GM12878 (cell line): ENCODE data around the gene IRX6. TPM values are rescaled to one million over a fixed set of nuclear protein-coding genes. Genes with fewer than 3 reads are reported as not detected.

Experiments
- ATAC-seq: fragments of 200-7000 bp; cut with Tn5 transposase; 3 replicates; pipeline ENCODE4 v1.9.1; 2020; ENCODE audit warnings: mild to moderate bottlenecking, moderate library complexity
- BruUV-seq: library from RNA; stranded (reverse); fragments of 400-500 nt; replicated peaks from 2 replicates; lab custom pipeline; 2021; lab: Mats Ljungman, UMichigan
- CTCF ChIA-PET: fragments of 300-600 bp; sonication (Branson Sonifier 250); formaldehyde crosslinking; extraction: SDS; loops from one replicate; lab custom pipeline; 2021; ENCODE audit warnings: inconsistent platforms; lab: Yijun Ruan, JAX
- POLR2A ChIA-PET: fragments of 350-600 bp; formaldehyde crosslinking; extraction: SDS; loops from one replicate; lab custom pipeline; 2021; ENCODE audit warnings: inconsistent platforms; lab: Charles Lee
- RAD21 ChIA-PET: fragments of 300-600 bp; sonication (Branson Sonifier 250); formaldehyde crosslinking; loops from one replicate; lab custom pipeline; 2023; ENCODE audit warnings: antibody characterized with exemption; ENCODE audit not compliant: unreplicated experiment; lab: Charles Lee
- SMC1A ChIA-PET: fragments of 300-600 bp; sonication (Branson Sonifier 250); formaldehyde crosslinking; loops from one replicate; lab custom pipeline; 2023; ENCODE audit not compliant: unreplicated experiment, uncharacterized antibody; lab: Charles Lee
- DNase-seq: peaks from one replicate; pipeline ENCODE4 v3.0.0-alpha.2; 2011; ENCODE audit warnings: low read depth, low spot score
- FAIRE-seq: peaks from 3 replicates; lab custom pipeline; 2011; peaks lifted over from hg19 to GRCh38; lab: Jason Lieb, UNC
- H2AFZ ChIP-seq: 2 replicates; pipeline ENCODE4 v1.6.0; 2011; ENCODE audit warnings: low read depth, low read length, control low read depth; ENCODE audit not compliant: control insufficient read depth
- H3K27ac ChIP-seq: 2 replicates; pipeline ENCODE4 v1.5.1; 2011; ENCODE audit warnings: control low read depth; ENCODE audit not compliant: control insufficient read depth, insufficient read depth
- H3K27me3 ChIP-seq, 2 experiments: replicated peaks in 1 of 2; 2 replicates each; pipeline versions ENCODE4 v1.6.0 to v1.6.1; 2011; ENCODE audit warnings: low read length in 1 of 2; ENCODE audit not compliant: control insufficient read depth in 2 of 2, insufficient read depth in 2 of 2
- H3K36me3 ChIP-seq, 2 experiments: 2 replicates each; pipeline ENCODE4 v1.5.1; 2011; ENCODE audit warnings: low read length in 1 of 2; ENCODE audit not compliant: control insufficient read depth in 2 of 2, insufficient read depth in 2 of 2
- H3K4me1 ChIP-seq: 2 replicates; pipeline ENCODE4 v1.6.1; 2011; ENCODE audit warnings: mild to moderate bottlenecking, low read length, moderate library complexity, mixed read lengths; ENCODE audit not compliant: control insufficient read depth, insufficient read depth
- H3K4me2 ChIP-seq: 2 replicates; pipeline ENCODE4 v1.6.0; 2011; ENCODE audit warnings: control low read depth; ENCODE audit not compliant: control insufficient read depth, insufficient read depth
- H3K4me3 ChIP-seq: fragments of 200-600 bp; sonication (generic); 2 replicates; pipeline ENCODE4 v1.5.1; 2016
- H3K79me2 ChIP-seq: 2 replicates; pipeline ENCODE4 v1.6.0; 2011; ENCODE audit warnings: low read length; ENCODE audit not compliant: control insufficient read depth, insufficient read depth
- H3K9ac ChIP-seq: 2 replicates; pipeline ENCODE4 v1.8.0; 2011; ENCODE audit warnings: low read length, control low read depth, mixed read lengths; ENCODE audit not compliant: control insufficient read depth, insufficient read depth
- H3K9me3 ChIP-seq: replicated peaks from 3 replicates; pipeline ENCODE4 v1.5.1; 2011; ENCODE audit warnings: mild to moderate bottlenecking, low read length; ENCODE audit not compliant: control insufficient read depth, insufficient read depth
- H4K20me1 ChIP-seq: 2 replicates; pipeline ENCODE4 v1.6.0; 2011; ENCODE audit not compliant: control insufficient read depth, insufficient read depth
- E4F1 ChIP-seq: fragments of 450-650 bp; IDR thresholded peaks from 2 replicates; pipeline ENCODE4 v1.6.1; 2018; ENCODE audit warnings: borderline replicate concordance, mild to moderate bottlenecking; ENCODE audit not compliant: partially characterized antibody
- FOXM1 ChIP-seq: IDR thresholded peaks from 2 replicates; pipeline ENCODE4 v1.6.1; 2012; ENCODE audit warnings: low read depth, mild to moderate bottlenecking, inconsistent platforms, low read length, moderate library complexity
- HDAC6 ChIP-seq: fragments of 200-600 bp; sonication (generic); IDR thresholded peaks from one replicate; pipeline ENCODE4 v1.8.0; 2017; ENCODE audit warnings: antibody characterized with exemption; ENCODE audit not compliant: unreplicated experiment
- MEF2B ChIP-seq: fragments of 450-650 bp; IDR thresholded peaks from 2 replicates; pipeline ENCODE4 v1.6.1; 2018; ENCODE audit warnings: mild to moderate bottlenecking, moderate library complexity; ENCODE audit not compliant: partially characterized antibody, poor library complexity, severe bottlenecking
- PAX8 ChIP-seq: fragments of 450-650 bp; IDR thresholded peaks from 2 replicates; pipeline ENCODE4 v1.6.1; 2017; ENCODE audit warnings: mild to moderate bottlenecking, moderate library complexity
- REST ChIP-seq: IDR thresholded peaks from 2 replicates; pipeline ENCODE4 v1.6.1; 2012; ENCODE audit warnings: mild to moderate bottlenecking, low read depth, low read length
- SMAD5 ChIP-seq: IDR thresholded peaks from 2 replicates; pipeline ENCODE4 v1.6.1; 2016; ENCODE audit warnings: antibody characterized with exemption, low read depth
- SPI1 ChIP-seq: IDR thresholded peaks from 2 replicates; pipeline ENCODE4 v1.6.1; 2011; ENCODE audit warnings: low read depth, mild to moderate bottlenecking, low read length, moderate library complexity, borderline replicate concordance; ENCODE audit not compliant: insufficient read depth
- SREBF2 ChIP-seq: IDR thresholded peaks from 2 replicates; pipeline ENCODE4 v1.6.1; 2012; ENCODE audit warnings: mild to moderate bottlenecking, low read length
- STAT3 ChIP-seq: IDR thresholded peaks from 2 replicates; pipeline ENCODE4 v1.6.1; 2011; ENCODE audit warnings: low read depth, low read length, improper control_type of control experiment
- ZBED1 ChIP-seq: IDR thresholded peaks from 2 replicates; pipeline ENCODE4 v1.6.1; 2016; ENCODE audit warnings: borderline replicate concordance
- ZZZ3 ChIP-seq: IDR thresholded peaks from 2 replicates; pipeline ENCODE4 v1.6.1; 2011; ENCODE audit warnings: low read depth; ENCODE audit not compliant: control insufficient read depth, insufficient read length
- WGBS: methylation state at CpG from one replicate; pipeline ENCODE4 v1.1.6; 2016; ENCODE audit warnings: low lambda C conversion rate; ENCODE audit not compliant: insufficient replicate concordance, insufficient coverage; ENCODE audit errors: missing lambda C conversion rate; 5-methylcytosine and 5-hydroxymethylcytosine counted together
- in situ Hi-C: fragments of 300-500 bp; cut with MboI; formaldehyde crosslinking; loops from 9 replicates; pipeline ENCODE4 v1.14.3; 2018; ENCODE audit warnings: mixed read lengths
- intact Hi-C: fragments of 100-400 bp; cut with micrococcal nuclease; formaldehyde crosslinking; loops from one replicate; pipeline ENCODE4 v1.14.2; 2022; ENCODE audit not compliant: unreplicated experiment
- polyA plus RNA-seq, 11 experiments: library from polyadenylated mRNA; depleted of rRNA in 4 of 11; unstranded in 6 of 11; stranded (reverse) in 5 of 11; fragments of >200 nt; fragmentation: Nextera tagmentation in 4 of 11; fragmentation: Illumina TruSeq in 1 of 11; extraction: Ambion mirVana in 4 of 11; extraction: Trizol in 1 of 11; gene quantifications; 1 replicate in 1 of 11; 2 replicates in 10 of 11; pipeline versions ENCODE4 v1.2.1 to v1.2.3, GENCODE V29; 2011 to 2016; ENCODE audit warnings: inconsistent platforms in 2 of 11, missing spikeins in 2 of 11, low read depth in 1 of 11
- total RNA-seq, 4 experiments: library from RNA; depleted of rRNA in 3 of 4; stranded (reverse); fragments of >200 nt in 3 of 4; fragmentation: Illumina TruSeq in 1 of 4; extraction: Trizol in 1 of 4; gene quantifications; 2 replicates each; pipeline versions ENCODE4 v1.2.1 to v1.2.3, GENCODE V29; 2013 to 2021

The IRX6 gene
- total and polyA plus RNA-seq, 10 of the 15 experiments (the other 5 are each of a cell fraction or from before 2014, with no cell fraction given), result not detected

GRCh38 chr16:55294931-55295342, 29.1 kb upstream of the IRX6 start:
- ChIA-PET CTCF (interaction anchor here (0.9 kb wide), 1 partner anchor 77 kb away, joined by 3 read pairs; no protein-coding TSS in a partner anchor), RAD21 (no interaction called here), POLR2A (no interaction called here), SMC1A (interaction anchor here (0.6 kb wide), 1 partner anchor 38 kb away, joined by 3 read pairs; no protein-coding TSS in a partner anchor)
- no peak overlapping the region for H2AFZ ChIP-seq
- no TSS peak for BruUV-seq
- intact Hi-C loops, result no loop called here
- no peak for DNase-seq
- H3K27me3 ChIP-seq, result no peaks in the 10 kb centered on the region; a peak in 1 of 4 replicates
- H3K4me3 ChIP-seq, result no peak overlapping the region
- WGBS, result 60% methylated on average over 4 of the region's 4 CpGs
- in situ Hi-C loops, result no loop called here
- H4K20me1 ChIP-seq, result no peaks in the 10 kb centered on the region
- no peak overlapping the region for H3K9ac ChIP-seq
- FAIRE-seq, result no peak
- no peak overlapping the region for H3K4me2 ChIP-seq
- H3K9me3 ChIP-seq, result no peaks in the 10 kb centered on the region
- no peaks in the 10 kb centered on the region for H3K4me1 ChIP-seq
- ATAC-seq, result no peak
- TF ChIP-seq PAX8 (no peak), REST (no peak), HDAC6 (no peak), ZBED1 (no peak), SPI1 (no peak), E4F1 (no peak), MEF2B (no peak), STAT3 (no peak), ZZZ3 (no peak), FOXM1 (no peak), SREBF2 (no peak), SMAD5 (no peak)
- H3K27ac ChIP-seq, result no peak overlapping the region
- H3K79me2 ChIP-seq, result no peaks in the 10 kb centered on the region
- no peaks in the 10 kb centered on the region for H3K36me3 ChIP-seq
